HG03571 (cell line): ENCODE data around the gene SLC16A3.

Source experiments
- ATAC-seq: cut with Tn5 transposase; IDR thresholded peaks from one replicate; pipeline ENCODE4 v1.9.1; 2021; ENCODE audit not compliant: unreplicated experiment

Gene SLC16A3

GRCh38 chr17:82281076-82281475, 52.2 kb downstream of the SLC16A3 start:
- no peak for ATAC-seq

- no peak for ATAC-seq
These were observed 52.8 kb downstream of the SLC16A3 start for GRCh38 chr17:82281502-82282238.

- no peak for ATAC-seq
These were observed 53.7 kb downstream of the SLC16A3 start for GRCh38 chr17:82282239-82283207.

- no peak for ATAC-seq
These were observed 54.4 kb downstream of the SLC16A3 start for GRCh38 chr17:82283208-82283749.

GRCh38 chr17:82285141-82285540, 56.3 kb downstream of the SLC16A3 start:
- no peak for ATAC-seq

GRCh38 chr17:82287013-82287867, 58.4 kb downstream of the SLC16A3 start:
- no peak for ATAC-seq

GRCh38 chr17:82287868-82288801, 59.3 kb downstream of the SLC16A3 start:
- ATAC-seq = no peak
